ENCODE results near the gene ATP11A. TPM values are rescaled to one million over a fixed set of nuclear protein-coding genes. Genes with fewer than 3 reads are reported as not detected.
A peak's percentile ranks its signal among the peaks of the same experiment; 100 is the strongest.

The ATP11A gene
- total RNA-seq (2014; rRNA removed; shearing (Covaris generic); ENCODE audit: low replicate concordance): 2.5 and 2.7 TPM in 2 replicates

GRCh38 chr13:112689303-112690245 lies at the start of gene ATP11A:
Gene ATP11A (plus strand): TSS chr13:112690038. CDS start chr13:112690417, 379 bp downstream.
- peak within 1 kb of the TSS; percentile 74 for H3K4me3 ChIP-seq
- no peaks in the 10 kb centered on the region for H3K36me3 ChIP-seq
- no peaks in the 10 kb centered on the region for H3K27me3 ChIP-seq
- no peaks in the 10 kb centered on the region for H3K9me3 ChIP-seq
- DNase-seq: peak; percentile 89

- H3K27me3 ChIP-seq: peaks cover 24% of the 10 kb centered on the region
- DNase-seq: no peak
These were observed 48.3 kb upstream of the ATP11A start for GRCh38 chr13:112641456-112642089.

GRCh38 chr13:112642090-112642460 lies 47.8 kb upstream of the ATP11A start:
- peaks cover 24% of the 10 kb centered on the region for H3K27me3 ChIP-seq
- no peak overlapping the region for H3K4me3 ChIP-seq
- DNase-seq: no peak
- no peaks in the 10 kb centered on the region for H3K9me3 ChIP-seq
- no peaks in the 10 kb centered on the region for H3K36me3 ChIP-seq

More at GRCh38 chr13:112641456-112642089, 48.3 kb upstream of the ATP11A start:
- Histone ChIP-seq H3K9me3 (no peaks in the 10 kb centered on the region), H3K4me3 (no peak overlapping the region), H3K36me3 (no peaks in the 10 kb centered on the region)

GRCh38 chr13:112643759-112644459 lies 45.9 kb upstream of the ATP11A start:
- Histone ChIP-seq H3K36me3 (no peaks in the 10 kb centered on the region), H3K9me3 (no peaks in the 10 kb centered on the region)

GRCh38 chr13:112645327-112645914 lies 44.4 kb upstream of the ATP11A start:
- no peak for DNase-seq
- no peaks in the 10 kb centered on the region for H3K9me3 ChIP-seq

More at GRCh38 chr13:112643759-112644459, 45.9 kb upstream of the ATP11A start:
- Histone ChIP-seq H3K4me3 (no peak overlapping the region), H3K27me3 (peaks cover 13% of the 10 kb centered on the region)
- no peak for DNase-seq

GRCh38 chr13:112647256-112647655 lies 42.6 kb upstream of the ATP11A start:
- H3K27me3 ChIP-seq: no peaks in the 10 kb centered on the region
- H3K9me3 ChIP-seq: no peaks in the 10 kb centered on the region
- H3K36me3 ChIP-seq: no peaks in the 10 kb centered on the region
- DNase-seq: no peak
- H3K4me3 ChIP-seq: no peak overlapping the region

More at GRCh38 chr13:112645327-112645914, 44.4 kb upstream of the ATP11A start:
- H3K4me3 ChIP-seq: no peak overlapping the region
- H3K27me3 ChIP-seq: no peaks in the 10 kb centered on the region; the same call in 1 of the 2 replicates
- H3K36me3 ChIP-seq: no peaks in the 10 kb centered on the region

- no peak for DNase-seq
- Histone ChIP-seq H3K36me3 (no peaks in the 10 kb centered on the region), H3K27me3 (no peaks in the 10 kb centered on the region), H3K4me3 (no peak overlapping the region), H3K9me3 (no peaks in the 10 kb centered on the region)
These were observed 41.7 kb upstream of the ATP11A start for GRCh38 chr13:112648101-112648500.

- Histone ChIP-seq H3K4me3 (no peak overlapping the region), H3K9me3 (no peaks in the 10 kb centered on the region), H3K36me3 (no peaks in the 10 kb centered on the region), H3K27me3 (no peaks in the 10 kb centered on the region)
- DNase-seq: no peak
These were observed 40.7 kb upstream of the ATP11A start for GRCh38 chr13:112648966-112649690.

GRCh38 chr13:112651311-112651710 lies 38.5 kb upstream of the ATP11A start:
- Histone ChIP-seq H3K4me3 (no peak overlapping the region), H3K27me3 (no peaks in the 10 kb centered on the region), H3K9me3 (no peaks in the 10 kb centered on the region), H3K36me3 (no peaks in the 10 kb centered on the region)
- no peak for DNase-seq

GRCh38 chr13:112651750-112652511 lies 37.9 kb upstream of the ATP11A start:
- H3K27me3 ChIP-seq: no peaks in the 10 kb centered on the region
- H3K9me3 ChIP-seq: no peaks in the 10 kb centered on the region
- H3K4me3 ChIP-seq: no peak overlapping the region
- H3K36me3 ChIP-seq: no peaks in the 10 kb centered on the region
- DNase-seq: no peak

- H3K9me3 ChIP-seq: no peaks in the 10 kb centered on the region
- no peaks in the 10 kb centered on the region for H3K36me3 ChIP-seq
- no peaks in the 10 kb centered on the region for H3K27me3 ChIP-seq
- peak; percentile 50 for DNase-seq
- H3K4me3 ChIP-seq: no peak overlapping the region
These were observed 37.2 kb upstream of the ATP11A start for GRCh38 chr13:112652512-112653070.

- no peaks in the 10 kb centered on the region for H3K27me3 ChIP-seq
- DNase-seq: no peak
- H3K4me3 ChIP-seq: no peak overlapping the region
- H3K9me3 ChIP-seq: no peaks in the 10 kb centered on the region
- H3K36me3 ChIP-seq: no peaks in the 10 kb centered on the region
These were observed 36.8 kb upstream of the ATP11A start for GRCh38 chr13:112653071-112653470.

GRCh38 chr13:112655913-112656312 lies 33.9 kb upstream of the ATP11A start:
- Histone ChIP-seq H3K9me3 (no peaks in the 10 kb centered on the region), H3K4me3 (no peak overlapping the region), H3K36me3 (no peaks in the 10 kb centered on the region), H3K27me3 (no peaks in the 10 kb centered on the region)
- no peak for DNase-seq

- H3K27me3 ChIP-seq: no peaks in the 10 kb centered on the region
- H3K9me3 ChIP-seq: no peaks in the 10 kb centered on the region
- no peak overlapping the region for H3K4me3 ChIP-seq
- H3K36me3 ChIP-seq: no peaks in the 10 kb centered on the region
- DNase-seq: no peak
These were observed 31.9 kb upstream of the ATP11A start for GRCh38 chr13:112657850-112658445.

GRCh38 chr13:112658808-112659207 lies 31.0 kb upstream of the ATP11A start:
- Histone ChIP-seq H3K27me3 (no peaks in the 10 kb centered on the region), H3K36me3 (no peaks in the 10 kb centered on the region)
- DNase-seq: no peak

More at GRCh38 chr13:112658808-112659207, 31.0 kb upstream of the ATP11A start:
- H3K4me3 ChIP-seq: no peak overlapping the region
- H3K9me3 ChIP-seq: no peaks in the 10 kb centered on the region
